Left cardiac atrium (tissue), 4 donors: ENCODE results near the gene BPIFA3. TPM values are rescaled to one million over a fixed set of nuclear protein-coding genes. Genes with fewer than 3 reads are reported as not detected.
A peak's percentile ranks its signal among the peaks of the same experiment; 100 is the strongest.

ENCODE experiments used
- ATAC-seq, 2 donors: fragments of 200-7000 bp; cut with Tn5 transposase; one replicate each; pipeline ENCODE4 v1.9.1; 2020; ENCODE audit warnings: mild to moderate bottlenecking in 2 of 2, moderate library complexity in 2 of 2
- DNase-seq: peaks from one replicate; pipeline ENCODE4 v3.0.0-alpha.2; 2020
- intact Hi-C, 2 donors: fragments of 100-400 bp; cut with DNase I; formaldehyde crosslinking; loops; one replicate each; pipeline versions ENCODE4 v1.14.1 to v1.15.1; 2022 to 2023
- total RNA-seq, 2 donors: library from RNA; stranded (reverse); fragmentation: NEBNext Ultra II Directional; extraction: Animal tissue kit (Norgen Biotek cat#: 25700); gene quantifications; one replicate each; pipeline ENCODE4 v1.2.1, GENCODE V29; 2021
- donor health status: DM: no; HTN: yes; CAD: no.
- donor health status: DM: no; HTN: yes; CAD: no; lungs with severe emphysema.
- donor health status: DM: yes; HTN: yes; CAD: no.
- donor health status: Dilated cardiomyopathy.

BPIFA3 gene
- total RNA-seq, 2 donors from 2014 or later, result not detected

GRCh38 chr20:33251496-33251895, 34.3 kb downstream of the BPIFA3 start:
- DNase-seq (no peak), ATAC-seq (no peak)
- intact Hi-C loops, result no loop called here

DNA sequence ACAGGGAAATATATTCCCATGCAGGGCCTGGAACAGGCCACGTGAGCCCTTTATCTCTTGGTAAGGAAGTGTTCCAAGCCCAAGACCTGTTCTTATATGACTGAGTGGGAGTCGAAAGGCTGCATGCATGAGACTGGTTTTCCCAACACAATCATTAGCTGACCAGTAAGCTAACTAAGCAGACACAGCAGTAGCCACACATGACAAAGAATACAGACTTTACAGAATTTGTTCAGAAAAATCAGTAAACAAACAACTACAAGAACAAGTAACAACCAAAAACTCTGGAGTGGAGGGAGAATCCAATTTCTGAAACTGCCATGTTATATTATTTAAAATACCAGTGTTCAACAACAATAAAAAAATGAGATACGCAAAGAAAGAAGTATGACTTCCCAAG, 35.3 kb downstream of the BPIFA3 start:
- DNase-seq (no peak), ATAC-seq (no peak)
- intact Hi-C loops, result no loop called here

DNA sequence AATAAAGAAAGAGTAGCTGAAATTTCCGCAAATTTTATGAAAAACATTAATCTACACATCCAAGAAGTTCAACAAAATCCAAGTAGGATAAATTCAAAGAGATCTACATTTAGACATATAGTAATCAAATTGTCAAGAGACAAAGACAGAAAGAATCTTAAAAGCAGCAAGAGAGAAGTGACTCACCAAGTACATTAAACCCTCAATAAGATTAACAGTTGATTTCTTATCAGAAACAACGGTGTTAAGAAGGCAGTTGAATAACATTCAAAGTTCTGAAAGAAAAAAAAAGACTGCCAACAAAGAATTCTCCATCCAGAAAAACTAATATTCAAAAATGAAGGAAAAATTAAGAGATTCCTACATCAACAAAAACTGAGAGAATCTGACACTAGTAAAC, 37.9 kb downstream of the BPIFA3 start:
- intact Hi-C loops, result no loop called here
- ATAC-seq, result no peak
- DNase-seq, result no peak

DNA sequence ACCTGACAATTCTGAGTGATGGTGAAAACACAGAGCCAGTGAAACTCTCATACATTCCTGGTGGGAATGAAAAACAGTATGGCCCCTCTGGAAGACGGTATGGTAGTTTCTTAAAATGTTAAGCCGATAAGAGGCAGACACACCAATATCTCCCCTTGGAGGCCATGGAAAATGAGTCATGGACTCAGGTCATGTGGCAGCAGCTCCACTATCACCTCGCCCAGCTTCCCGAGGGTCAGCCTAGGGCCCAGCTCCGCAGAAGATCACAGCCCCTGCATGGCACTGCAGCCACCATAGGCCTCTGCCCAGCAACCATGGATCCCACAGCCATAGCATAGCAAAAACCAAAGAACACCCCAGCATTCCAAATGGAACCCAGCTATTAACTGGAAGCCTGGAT, 40.1 kb downstream of the BPIFA3 start:
- DNase-seq (no peak), ATAC-seq (no peak)
- intact Hi-C loops, result no loop called here

DNA sequence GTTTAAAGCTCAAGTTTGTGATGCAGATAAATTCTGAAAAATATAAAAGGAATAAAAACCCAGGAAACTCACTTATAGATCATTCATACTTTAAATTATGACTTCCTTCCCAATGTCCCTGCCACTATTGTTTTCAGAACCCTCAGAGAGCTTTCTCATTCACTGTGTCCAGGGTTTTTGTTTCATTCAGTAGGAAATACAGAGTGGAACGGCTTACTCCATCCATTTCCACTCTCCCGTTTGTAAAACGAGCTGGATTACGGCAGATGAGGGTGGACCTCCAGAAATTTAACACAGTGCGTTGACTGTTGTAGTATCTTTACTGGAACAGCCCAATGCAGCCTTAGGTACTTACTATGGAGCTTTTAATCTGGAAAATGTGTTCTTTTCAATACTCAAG, 42.2 kb downstream of the BPIFA3 start:
- intact Hi-C loops, result no loop called here
- ATAC-seq (no peak), DNase-seq (no peak)

GRCh38 chr20:33261465-33261864, 44.3 kb downstream of the BPIFA3 start:
- intact Hi-C loops, result no loop called here
- DNase-seq (no peak), ATAC-seq (no peak)

DNA sequence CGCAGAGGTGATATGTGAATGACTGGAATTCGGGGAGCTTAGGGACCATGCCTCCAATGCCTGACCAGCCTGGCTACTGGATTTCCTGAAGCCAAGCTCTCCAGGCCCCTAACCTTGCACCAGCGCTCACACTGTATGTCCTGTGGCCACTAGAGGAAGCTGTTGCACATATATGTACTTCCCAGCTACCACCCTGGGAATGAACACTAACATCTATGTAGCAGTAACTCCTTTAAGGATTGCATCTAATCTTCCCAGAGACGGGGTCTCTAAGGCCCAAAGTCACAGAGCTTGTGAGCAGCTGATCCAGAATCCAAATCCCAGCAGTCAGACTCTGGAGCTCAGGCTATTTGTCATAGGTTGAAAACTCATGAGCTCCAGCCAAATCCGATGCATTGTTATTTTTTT, 45.5 kb downstream of the BPIFA3 start:
- intact Hi-C loops, result no loop called here
- ATAC-seq (peak; percentile 23 to 55), DNase-seq (no peak)

DNA sequence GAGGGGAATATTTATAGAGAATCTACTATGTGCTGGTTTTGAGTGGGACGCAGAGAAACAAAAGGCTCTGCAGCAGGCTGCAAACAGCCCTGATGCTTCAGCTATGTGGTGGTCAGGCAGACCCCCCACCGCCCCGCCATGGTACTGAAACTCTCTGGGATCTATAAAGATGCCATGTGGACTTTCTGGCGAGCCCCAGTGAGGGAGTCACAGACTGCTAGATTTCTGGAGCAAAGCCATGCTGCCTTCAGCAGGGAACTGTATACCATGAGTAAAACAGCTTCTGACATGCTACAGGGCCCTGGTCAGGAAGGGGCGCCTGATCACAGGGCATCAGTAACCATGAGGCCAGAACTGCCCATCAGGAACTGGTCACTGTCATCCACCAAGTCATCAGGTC, 46.6 kb downstream of the BPIFA3 start:
- intact Hi-C loops, result no loop called here
- DNase-seq (no peak), ATAC-seq (no peak)

- ATAC-seq (no peak), DNase-seq (no peak)
- intact Hi-C loops, result no loop called here
Measured at GRCh38 chr20:33267701-33268100, 50.5 kb downstream of the BPIFA3 start.

DNA sequence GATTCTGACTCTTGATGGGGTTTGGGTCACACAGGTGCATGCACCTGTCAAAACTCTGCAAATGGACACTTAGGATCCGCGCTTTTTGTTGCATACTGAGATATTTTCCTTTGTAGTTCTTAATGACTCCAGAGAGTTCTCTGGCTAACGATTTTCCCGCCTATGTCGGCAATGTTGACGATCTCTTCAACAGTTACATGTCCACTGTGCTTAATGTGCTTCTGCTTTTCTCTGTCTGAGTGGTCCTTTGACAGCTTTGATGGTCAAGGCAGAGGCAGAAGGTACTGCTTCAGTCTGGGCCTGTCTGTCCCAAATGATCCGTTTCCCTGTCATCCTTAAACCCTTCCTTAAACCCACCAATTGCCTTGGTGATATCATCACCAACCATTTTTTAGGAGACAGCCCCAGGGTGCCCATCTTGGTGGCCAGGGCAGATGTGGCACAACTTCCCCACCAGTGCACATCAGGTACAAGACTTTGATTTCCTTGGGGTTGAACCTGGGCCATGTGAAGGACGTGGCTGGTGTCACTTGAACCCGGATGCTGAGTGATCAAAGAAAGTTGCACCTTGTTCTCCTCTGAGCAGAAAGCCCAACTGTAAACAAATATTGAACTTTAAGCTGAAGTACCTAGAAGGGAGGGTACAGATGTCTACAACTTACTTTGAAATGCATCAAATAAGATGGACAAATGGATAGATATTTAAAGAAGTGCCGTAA, 55.2 kb downstream of the BPIFA3 start:
- intact Hi-C loops, result no loop called here
- ATAC-seq, result no peak

GRCh38 chr20:33273117-33273851, 56.1 kb downstream of the BPIFA3 start:
- DNase-seq (no peak), ATAC-seq (no peak)
- intact Hi-C loops, result no loop called here

More for the DNA sequence above, 55.2 kb downstream of the BPIFA3 start:
- no peak for DNase-seq

DNA sequence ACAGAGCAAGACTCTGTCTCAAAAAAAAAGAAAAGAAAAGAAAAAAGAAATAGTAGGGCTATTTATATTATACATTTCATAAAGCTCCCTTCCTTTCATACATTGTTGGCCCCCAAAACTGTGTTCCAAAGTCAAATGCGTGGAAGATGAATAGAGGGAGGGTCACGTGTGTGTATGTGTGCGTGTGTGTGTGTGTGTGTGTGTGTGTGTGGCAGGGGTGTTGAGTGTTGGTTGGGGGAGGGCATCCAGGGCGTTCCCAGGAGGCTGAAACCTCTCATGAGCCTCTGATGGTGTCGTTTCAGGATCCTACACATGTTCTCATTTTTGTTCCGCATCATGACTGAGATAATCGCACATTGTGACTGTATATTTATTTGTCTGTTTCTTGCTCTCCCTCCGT, 58.1 kb downstream of the BPIFA3 start:
- intact Hi-C loops, result no loop called here
- no peak for DNase-seq
- ATAC-seq, result no peak

DNA sequence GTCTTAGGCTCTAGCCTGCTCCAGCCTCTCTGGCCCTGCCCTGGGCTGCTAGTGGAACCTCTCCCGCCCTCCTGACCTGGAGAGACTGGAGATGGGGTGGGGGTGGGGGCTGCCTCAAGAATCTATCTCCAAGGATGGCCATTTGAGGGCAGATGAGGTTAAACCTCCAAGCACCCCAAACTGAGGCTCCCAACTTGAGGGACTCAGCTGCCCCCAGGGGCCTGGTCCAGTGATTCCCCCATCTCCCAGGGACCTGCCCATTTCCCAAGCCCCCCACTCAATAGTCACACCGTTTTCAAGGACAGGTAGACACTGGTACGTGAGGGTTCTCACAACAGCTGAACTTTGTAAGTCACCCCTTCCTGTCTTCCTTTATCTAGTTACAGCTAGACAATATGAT, 58.7 kb downstream of the BPIFA3 start:
- DNase-seq (no peak), ATAC-seq (no peak)
- intact Hi-C loops, result no loop called here

- DNase-seq, result no peak
- intact Hi-C loops, result no loop called here
- ATAC-seq, result no peak
Measured at GRCh38 chr20:33276303-33277113, 59.4 kb downstream of the BPIFA3 start.

Other genes starting within 250 kb of the BPIFA3 start
- not detected for gene SUN5, start 212.9 kb upstream of the BPIFA3 start, total RNA-seq
- not detected for gene BPIFB2, start 209.6 kb upstream of the BPIFA3 start, total RNA-seq
- not detected for gene BPIFB6, start 185.7 kb upstream of the BPIFA3 start, total RNA-seq
- not detected for gene BPIFB3, start 163.4 kb upstream of the BPIFA3 start, total RNA-seq
- gene BPIFB4, start 137.7 kb upstream of the BPIFA3 start, total RNA-seq, result not detected
- not detected for gene BPIFA2, start 49.2 kb upstream of the BPIFA3 start, total RNA-seq
- gene BPIFA1, start 18.6 kb downstream of the BPIFA3 start, total RNA-seq, result not detected
- not detected for gene BPIFB1, start 65.9 kb downstream of the BPIFA3 start, total RNA-seq
- gene CDK5RAP1, start 184.2 kb downstream of the BPIFA3 start, total RNA-seq, result 10 to 100 TPM; 19.4 to 25.0 TPM
- gene SNTA1, start 226.4 kb downstream of the BPIFA3 start, total RNA-seq, result 100 to 1,000 TPM; 134 to 148 TPM